GM18870 (cell line): ENCODE measurements around the gene TMEM237.
"Not testable (repeated sequence)": the region's sequence is repeated elsewhere in the genome, so short reads cannot be mapped to it uniquely, and the experiment has no call there.

ENCODE experiments used
- ATAC-seq: cut with Tn5 transposase; IDR thresholded peaks from one replicate; pipeline ENCODE4 v1.9.1; 2021; ENCODE audit warnings: moderate library complexity; ENCODE audit not compliant: unreplicated experiment

Gene TMEM237

GRCh38 chr2:201643216-201643890 is at the start of gene TMEM237:
TMEM237 (minus strand) TSS chr2:201643503; CDS start chr2:201643400, 103 bp downstream.
- no peak for ATAC-seq

- no peak for ATAC-seq
Observed at GRCh38 chr2:201685156-201685555, 41.9 kb upstream of the TMEM237 start.

GRCh38 chr2:201680743-201681142 is 37.4 kb upstream of the TMEM237 start:
- ATAC-seq: no peak

- ATAC-seq: no peak
Observed at GRCh38 chr2:201678401-201678800, 35.1 kb upstream of the TMEM237 start.

- no peak for ATAC-seq
Observed at GRCh38 chr2:201675454-201675853, 32.2 kb upstream of the TMEM237 start.

- ATAC-seq: no peak
Observed at GRCh38 chr2:201674794-201675193, 31.5 kb upstream of the TMEM237 start.

- no peak for ATAC-seq
Observed at GRCh38 chr2:201674298-201674697, 31.0 kb upstream of the TMEM237 start.

GRCh38 chr2:201673546-201673945 is 30.2 kb upstream of the TMEM237 start:
- no peak for ATAC-seq

GRCh38 chr2:201671205-201671604 is 27.9 kb upstream of the TMEM237 start:
- ATAC-seq: not testable (repeated sequence)

- ATAC-seq: no peak
Observed at GRCh38 chr2:201669865-201670264, 26.6 kb upstream of the TMEM237 start.

GRCh38 chr2:201668402-201668910 is 25.2 kb upstream of the TMEM237 start:
- ATAC-seq: no peak

- no peak for ATAC-seq
Observed at GRCh38 chr2:201664334-201664733, 21.0 kb upstream of the TMEM237 start.

GRCh38 chr2:201661366-201661765 is 18.1 kb upstream of the TMEM237 start:
- no peak for ATAC-seq

GRCh38 chr2:201660293-201660895 is 17.1 kb upstream of the TMEM237 start:
- no peak for ATAC-seq

GRCh38 chr2:201656740-201657139 is 13.4 kb upstream of the TMEM237 start:
- no peak for ATAC-seq

GRCh38 chr2:201656102-201656501 is 12.8 kb upstream of the TMEM237 start:
- ATAC-seq: no peak

GRCh38 chr2:201654616-201655384 is 11.5 kb upstream of the TMEM237 start:
- no peak for ATAC-seq

- ATAC-seq: no peak
Observed at GRCh38 chr2:201653221-201653620, 9.9 kb upstream of the TMEM237 start.

GRCh38 chr2:201649442-201649841 is 6.1 kb upstream of the TMEM237 start:
- ATAC-seq: no peak

GRCh38 chr2:201647431-201647830 is 4.1 kb upstream of the TMEM237 start:
- no peak for ATAC-seq

GRCh38 chr2:201644001-201644400 is 698 bp upstream of the TMEM237 start:
- ATAC-seq: no peak
